B cell (primary cell): Measurements from ENCODE around the gene MRPL52. TPM values are rescaled to one million over a fixed set of nuclear protein-coding genes. Genes with fewer than 3 reads are reported as not detected.

ENCODE experiments used
- ATAC-seq: fragments of 200-7000 bp; cut with Tn5 transposase; one replicate; pipeline ENCODE4 v1.10.0; 2021; ENCODE audit warnings: low read depth, mild to moderate bottlenecking, moderate number of reproducible peaks, moderate library complexity
- CTCF ChIA-PET: fragments of 350-600 bp; sonication (Branson Sonifier 250); formaldehyde crosslinking; loops from one replicate; lab custom pipeline; 2021; ENCODE audit warnings: antibody characterized with exemption, inconsistent platforms; lab: Charles Lee
- POLR2A ChIA-PET: fragments of 350-600 bp; sonication (Branson Sonifier 250); formaldehyde crosslinking; loops from one replicate; lab custom pipeline; 2021; ENCODE audit warnings: antibody characterized with exemption; lab: Charles Lee
- DNase-seq: peaks from one replicate; pipeline ENCODE4 v3.0.0; 2013
- H2AFZ ChIP-seq: 2 replicates; pipeline ENCODE4 v1.6.1; 2012; ENCODE audit warnings: mild to moderate bottlenecking, low read depth, low read length; ENCODE audit not compliant: insufficient read depth, poor library complexity, severe bottlenecking
- H3K27ac ChIP-seq, 2 donors: 1 replicate in 1 of 2; 2 replicates in 1 of 2; pipeline ENCODE4 v1.5.1; 2012 to 2013; ENCODE audit warnings: low read length in 2 of 2, mild to moderate bottlenecking in 2 of 2, moderate library complexity in 1 of 2
- H3K27me3 ChIP-seq, 4 experiments: fragments of 200-600 bp in 1 of 4; sonication (generic) in 1 of 4; replicated peaks in 1 of 4; 1 replicate in 2 of 4; 2 replicates in 2 of 4; pipeline versions ENCODE4 v1.6.1 to v1.7.0; 2013 to 2016; ENCODE audit warnings: low read length in 3 of 4, mild to moderate bottlenecking in 2 of 4, mixed read lengths in 1 of 4, moderate library complexity in 1 of 4; ENCODE audit not compliant: insufficient read depth in 4 of 4, control insufficient read depth in 3 of 4; ENCODE audit errors: control extremely low read depth in 1 of 4
- H3K36me3 ChIP-seq, 2 experiments: replicated peaks in 1 of 2; 1 replicate in 1 of 2; 2 replicates in 1 of 2; pipeline versions ENCODE4 v1.6.1 to v1.7.1; 2013; ENCODE audit warnings: low read length in 1 of 2; ENCODE audit not compliant: insufficient read depth in 2 of 2, control insufficient read depth in 1 of 2; ENCODE audit errors: control extremely low read depth in 1 of 2, extremely low read depth in 1 of 2
- H3K4me1 ChIP-seq, 2 donors: fragments of 200-600 bp in 1 of 2; sonication (generic) in 1 of 2; 1 replicate in 1 of 2; 2 replicates in 1 of 2; pipeline versions ENCODE4 v1.5.1 to v1.6.1; 2013 to 2017; ENCODE audit warnings: low read length in 2 of 2; ENCODE audit not compliant: control insufficient read depth in 2 of 2, insufficient read depth in 2 of 2
- H3K4me2 ChIP-seq: replicated peaks from 2 replicates; pipeline ENCODE3; 2012; ENCODE audit warnings: mild to moderate bottlenecking, low read depth, low read length; ENCODE audit not compliant: poor library complexity, severe bottlenecking
- H3K4me3 ChIP-seq, 5 experiments: fragments of 200-600 bp in 1 of 5; sonication (generic) in 1 of 5; 1 replicate in 3 of 5; 2 replicates in 2 of 5; pipeline versions ENCODE4 v1.5.1 to v1.7.0; 2011 to 2016; ENCODE audit warnings: low read length in 4 of 5, mild to moderate bottlenecking in 4 of 5, low read depth in 2 of 5, control low read depth in 1 of 5, moderate library complexity in 1 of 5; ENCODE audit not compliant: insufficient read depth in 1 of 5; ENCODE audit errors: control extremely low read depth in 1 of 5, extremely low read depth in 1 of 5
- H3K79me2 ChIP-seq: fragments of 200-600 bp; sonication (generic); one replicate; pipeline ENCODE4 v1.6.0; 2016; ENCODE audit warnings: low read length; ENCODE audit not compliant: control insufficient read depth, insufficient read depth
- H3K9ac ChIP-seq: fragments of 200-600 bp; sonication (generic); 2 replicates; pipeline ENCODE4 v1.6.1; 2017; ENCODE audit warnings: mild to moderate bottlenecking, low read length, moderate library complexity
- H3K9me3 ChIP-seq, 3 donors: one replicate each; pipeline versions ENCODE4 v1.6.1 to v1.7.1; 2013; ENCODE audit warnings: low read length in 2 of 3; ENCODE audit not compliant: control insufficient read depth in 2 of 3, insufficient read depth in 1 of 3; ENCODE audit errors: control extremely low read depth in 1 of 3
- H4K20me1 ChIP-seq: 2 replicates; pipeline ENCODE4 v1.6.0; 2012; ENCODE audit warnings: mild to moderate bottlenecking, low read length; ENCODE audit not compliant: insufficient read depth, control insufficient read depth, poor library complexity, severe bottlenecking
- H3K27ac Mint-ChIP-seq: one replicate; pipeline ENCODE4 v1.8.0; 2021; ENCODE audit warnings: mixed read lengths
- H3K27me3 Mint-ChIP-seq: one replicate; pipeline ENCODE4 v1.8.0; 2021; ENCODE audit warnings: mixed read lengths
- H3K4me1 Mint-ChIP-seq: one replicate; pipeline ENCODE4 v1.8.0; 2021; ENCODE audit warnings: mixed read lengths
- H3K4me3 Mint-ChIP-seq: one replicate; pipeline ENCODE4 v1.8.0; 2021; ENCODE audit warnings: mixed read lengths
- H3K9me3 Mint-ChIP-seq: one replicate; pipeline ENCODE4 v1.8.0; 2022; ENCODE audit warnings: mixed read lengths; ENCODE audit not compliant: insufficient read depth
- CTCF ChIP-seq: fragments of 200-600 bp; IDR thresholded peaks from one replicate; pipeline ENCODE4 v1.8.0; 2022; ENCODE audit warnings: antibody characterized with exemption, mild to moderate bottlenecking
- EZH2 ChIP-seq: IDR thresholded peaks from 2 replicates; pipeline ENCODE4 v1.6.1; 2012; ENCODE audit warnings: borderline replicate concordance, low read depth, mild to moderate bottlenecking, moderate library complexity, low read length; ENCODE audit not compliant: insufficient read depth, poor library complexity, severe bottlenecking
- WGBS: methylation state at CpG from one replicate; pipeline ENCODE4 v1.1.5; 2013; ENCODE audit warnings: missing lambda C conversion rate; ENCODE audit not compliant: insufficient coverage; 5-methylcytosine and 5-hydroxymethylcytosine counted together
- intact Hi-C: fragments of 100-400 bp; cut with micrococcal nuclease; formaldehyde crosslinking; loops from one replicate; pipeline ENCODE4 v1.10.0; 2022
- polyA plus RNA-seq: library from polyadenylated mRNA; depleted of rRNA; stranded (reverse); fragments of >200 nt; gene quantifications from 2 replicates; pipeline ENCODE4 v1.2.3, GENCODE V29; 2012
- total RNA-seq, 2 donors: library from RNA; stranded (reverse); fragments of 120-200 nt in 1 of 2; gene quantifications; 1 replicate in 1 of 2; 2 replicates in 1 of 2; pipeline versions ENCODE4 v1.2.3 to v1.2.4, GENCODE V29; 2013 to 2022

MRPL52 gene
- total and polyA plus RNA-seq, 2 donors (not counting 1 experiment from before 2014, with no cell fraction given): 37.4 to 91.6 TPM

DNA sequence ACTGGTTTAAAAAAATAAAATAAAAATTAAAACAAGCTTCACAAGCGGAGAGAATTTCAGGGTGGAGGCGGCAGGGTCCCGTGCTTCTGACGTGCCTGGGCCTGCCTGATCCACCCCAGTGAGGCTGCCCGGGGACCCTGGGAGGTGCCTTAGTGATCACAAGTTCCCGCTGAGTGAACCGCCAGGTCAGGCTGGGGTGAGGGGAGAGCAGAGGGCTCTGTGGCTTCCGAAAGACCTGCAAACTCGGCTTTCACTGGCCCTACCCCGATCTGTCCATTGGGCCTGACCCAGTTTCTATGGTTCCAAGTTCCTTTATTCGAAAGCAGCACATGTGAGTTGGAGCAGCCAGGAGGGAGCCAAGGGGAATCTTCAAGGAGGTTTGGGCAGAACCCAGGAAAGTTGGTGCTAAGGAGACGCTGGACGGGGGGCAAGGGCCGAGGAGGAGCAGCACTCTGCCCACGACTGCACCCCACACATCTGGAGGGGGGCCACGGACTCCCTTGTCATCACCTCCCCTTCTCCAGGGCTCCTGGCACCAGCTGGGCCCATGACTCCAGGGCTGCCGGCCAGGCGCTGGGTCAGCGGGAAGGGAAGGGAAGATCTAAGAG lies 19.6 kb downstream of the MRPL52 start:
- DNase-seq (no peak), ATAC-seq (no peak)
- Histone ChIP-seq H3K36me3 (no peaks in the 10 kb centered on the region), H3K9ac (no peak overlapping the region), H3K4me2 (no peak overlapping the region), H3K9me3 (no peaks in the 10 kb centered on the region), H3K27ac (no peak overlapping the region), H3K4me3 (no peak overlapping the region), H2AFZ (no peak overlapping the region), H3K79me2 (no peaks in the 10 kb centered on the region), H4K20me1 (no peaks in the 10 kb centered on the region), H3K27me3 (peaks cover 0 to 19% (median 0%) of the 10 kb centered on the region in 4 experiments), H3K4me1 (peaks cover 0 to 8% of the 10 kb centered on the region in 2 donors)
- WGBS: 95% methylated on average over 14 of the region's 19 CpGs
- Mint-ChIP-seq H3K4me1 (peaks cover 6% of the 10 kb centered on the region), H3K27me3 (peaks cover 10% of the 10 kb centered on the region), H3K9me3 (no peaks in the 10 kb centered on the region), H3K27ac (no peak overlapping the region), H3K4me3 (no peak overlapping the region)
- CTCF ChIA-PET: interaction anchor here (0.8 to 12.0 kb wide), 10 partner anchors 10 to 360 kb away, joined by 3 to 207 read pairs (median 34); partner anchors contain the start of genes MMP14, MRPL52 and OXA1L
- intact Hi-C loops: no loop called here
- TF ChIP-seq EZH2 (no peak), CTCF (no peak)
- POLR2A ChIA-PET: interaction anchor here (0.6 kb wide), 1 partner anchor 306 kb away, joined by 8 read pairs; no protein-coding TSS in a partner anchor
